OCI-LY1 (cell line): ENCODE measurements around the gene FOS.

Experiments
- H2AFZ ChIP-seq: fragments of 200-600 bp; sonication (generic), shearing (Covaris generic); 2 replicates; pipeline ENCODE4 v1.6.0; 2014; ENCODE audit warnings: antibody characterized with exemption, mild to moderate bottlenecking, low read length
- H3F3A ChIP-seq: fragments of 200-600 bp; sonication (generic), shearing (Covaris generic); 2 replicates; pipeline ENCODE4 v1.6.0; 2014; ENCODE audit warnings: mild to moderate bottlenecking, antibody characterized with exemption, low read length, moderate library complexity; ENCODE audit not compliant: insufficient read depth
- H3K27ac ChIP-seq: fragments of 200-600 bp; sonication (generic); 2 replicates; pipeline ENCODE4 v1.5.1; 2014; ENCODE audit warnings: low read length, mixed run types, mild to moderate bottlenecking, low read depth; ENCODE audit not compliant: poor library complexity, severe bottlenecking
- H3K27me3 ChIP-seq: fragments of 200-600 bp; sonication (generic); 2 replicates; pipeline ENCODE4 v1.6.0; 2014; ENCODE audit warnings: antibody characterized with exemption, mild to moderate bottlenecking, low read length, moderate library complexity; ENCODE audit not compliant: insufficient read depth
- H3K36me3 ChIP-seq: fragments of 200-600 bp; sonication (generic); 2 replicates; pipeline ENCODE4 v1.6.1; 2014; ENCODE audit warnings: mild to moderate bottlenecking, antibody characterized with exemption, low read length, moderate library complexity, mixed read lengths; ENCODE audit not compliant: insufficient read depth
- H3K4me1 ChIP-seq: fragments of 200-600 bp; sonication (generic); 2 replicates; pipeline ENCODE4 v1.5.1; 2014; ENCODE audit warnings: mild to moderate bottlenecking, low read length, moderate library complexity; ENCODE audit not compliant: insufficient read depth, severe bottlenecking
- H3K4me2 ChIP-seq: fragments of 200-600 bp; sonication (generic), shearing (Covaris generic); 2 replicates; pipeline ENCODE4 v1.6.1; 2014; ENCODE audit warnings: low read length
- H3K4me3 ChIP-seq: fragments of 200-600 bp; sonication (generic); 2 replicates; pipeline ENCODE4 v1.5.1; 2014; ENCODE audit warnings: low read length, low read depth, mild to moderate bottlenecking, mixed read lengths; ENCODE audit not compliant: poor library complexity, severe bottlenecking
- H3K79me2 ChIP-seq: fragments of 200-600 bp; shearing (Covaris generic); 2 replicates; pipeline ENCODE4 v1.6.1; 2016; ENCODE audit warnings: mixed run types, low read length, mixed read lengths; ENCODE audit not compliant: insufficient read depth
- H3K9ac ChIP-seq: fragments of 200-600 bp; sonication (generic), shearing (Covaris generic); 2 replicates; pipeline ENCODE4 v1.6.1; 2014; ENCODE audit warnings: mild to moderate bottlenecking, low read length, mixed read lengths
- H3K9me2 ChIP-seq: fragments of 200-600 bp; sonication (generic), shearing (Covaris generic); 2 replicates; pipeline ENCODE4 v1.6.1; 2014; ENCODE audit warnings: low read depth, mild to moderate bottlenecking, low read length, mixed read lengths
- H3K9me3 ChIP-seq: fragments of 200-600 bp; shearing (Covaris generic); 2 replicates; pipeline ENCODE4 v1.6.1; 2014; ENCODE audit warnings: low read length, mixed read lengths
- H4K20me1 ChIP-seq: fragments of 200-600 bp; sonication (generic), shearing (Covaris generic); 2 replicates; pipeline ENCODE4 v1.6.0; 2016; ENCODE audit warnings: mild to moderate bottlenecking, low read length; ENCODE audit not compliant: insufficient read depth
- EZH2 ChIP-seq: fragments of 200-600 bp; sonication (generic), shearing (Covaris generic); IDR thresholded peaks from 2 replicates; pipeline ENCODE4 v1.8.0; 2017; ENCODE audit warnings: borderline replicate concordance, mixed run types, mild to moderate bottlenecking, antibody characterized with exemption, low read length, moderate library complexity, mixed read lengths
- TF ChIP-seq, protein P1 (sequence below): fragments of 200-600 bp; sonication (generic), shearing (Covaris generic); IDR thresholded peaks from 2 replicates; pipeline ENCODE4 v1.5.1; 2017; ENCODE audit warnings: mild to moderate bottlenecking, antibody characterized with exemption, low read length, moderate library complexity, mixed read lengths

The FOS gene

DNA sequence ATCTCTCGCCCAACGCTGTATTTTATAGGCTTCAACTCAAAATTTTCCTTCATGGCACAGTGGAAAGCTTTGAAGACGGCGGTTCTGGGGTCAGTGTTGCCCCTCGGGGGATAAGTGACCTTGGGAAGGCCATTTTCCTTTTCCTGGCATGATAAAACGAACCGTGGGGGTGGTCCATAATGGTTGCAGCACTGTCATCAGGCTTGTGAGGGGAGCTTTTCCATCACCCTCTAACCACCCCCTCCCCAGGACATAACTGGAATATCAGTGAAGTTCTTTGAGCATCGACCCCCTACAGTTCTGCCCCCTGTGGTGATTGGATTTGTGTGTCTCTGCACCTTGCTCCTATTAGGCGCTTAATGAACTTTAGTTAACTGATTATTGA lies 16.0 kb downstream of the FOS start:
- TF ChIP-seq, protein P1, sequence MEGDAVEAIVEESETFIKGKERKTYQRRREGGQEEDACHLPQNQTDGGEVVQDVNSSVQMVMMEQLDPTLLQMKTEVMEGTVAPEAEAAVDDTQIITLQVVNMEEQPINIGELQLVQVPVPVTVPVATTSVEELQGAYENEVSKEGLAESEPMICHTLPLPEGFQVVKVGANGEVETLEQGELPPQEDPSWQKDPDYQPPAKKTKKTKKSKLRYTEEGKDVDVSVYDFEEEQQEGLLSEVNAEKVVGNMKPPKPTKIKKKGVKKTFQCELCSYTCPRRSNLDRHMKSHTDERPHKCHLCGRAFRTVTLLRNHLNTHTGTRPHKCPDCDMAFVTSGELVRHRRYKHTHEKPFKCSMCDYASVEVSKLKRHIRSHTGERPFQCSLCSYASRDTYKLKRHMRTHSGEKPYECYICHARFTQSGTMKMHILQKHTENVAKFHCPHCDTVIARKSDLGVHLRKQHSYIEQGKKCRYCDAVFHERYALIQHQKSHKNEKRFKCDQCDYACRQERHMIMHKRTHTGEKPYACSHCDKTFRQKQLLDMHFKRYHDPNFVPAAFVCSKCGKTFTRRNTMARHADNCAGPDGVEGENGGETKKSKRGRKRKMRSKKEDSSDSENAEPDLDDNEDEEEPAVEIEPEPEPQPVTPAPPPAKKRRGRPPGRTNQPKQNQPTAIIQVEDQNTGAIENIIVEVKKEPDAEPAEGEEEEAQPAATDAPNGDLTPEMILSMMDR: peak; percentile 30; the same call in 1 of the 2 replicates
- TF ChIP-seq EZH2: no peak
- H3F3A ChIP-seq: no peaks in the 10 kb centered on the region
- H3K36me3 ChIP-seq: no peaks in the 10 kb centered on the region
- no peak overlapping the region for H3K27ac ChIP-seq
- H3K79me2 ChIP-seq: no peaks in the 10 kb centered on the region
- no peaks in the 10 kb centered on the region for H3K9me3 ChIP-seq
- no peaks in the 10 kb centered on the region for H3K27me3 ChIP-seq
- H3K4me1 ChIP-seq: peaks cover 18% of the 10 kb centered on the region
- H3K9me2 ChIP-seq: no peaks in the 10 kb centered on the region
- H4K20me1 ChIP-seq: no peaks in the 10 kb centered on the region
- peak overlapping the region; percentile 51 for H3K9ac ChIP-seq
- H2AFZ ChIP-seq: peak overlapping the region; percentile 46; the same call in 1 of the 2 replicates
- peak overlapping the region; percentile 96 for H3K4me2 ChIP-seq
- peak overlapping the region; percentile 73 for H3K4me3 ChIP-seq

DNA sequence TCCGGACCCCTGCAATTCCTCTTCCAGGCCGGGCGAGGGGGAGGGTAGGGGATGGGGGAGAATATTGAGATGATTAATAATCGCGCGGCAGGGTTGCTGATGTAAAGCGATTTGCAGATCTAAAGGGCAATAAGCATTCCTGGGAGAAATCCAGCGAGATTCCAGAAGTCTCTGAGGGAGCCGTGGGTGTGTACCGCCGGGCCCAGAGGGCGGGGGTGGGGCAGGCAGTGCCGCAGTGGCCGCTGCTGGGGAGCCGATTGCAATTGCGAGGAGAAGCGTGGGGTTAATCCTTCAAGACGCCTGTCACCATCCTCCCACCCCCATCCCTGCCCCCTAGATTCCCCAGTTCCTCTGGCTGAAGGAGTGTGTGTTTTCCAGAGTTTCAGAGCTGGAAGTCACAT lies 16.4 kb downstream of the FOS start:
- Histone ChIP-seq H3K4me3 (peak overlapping the region; percentile 73), H3K9me3 (no peaks in the 10 kb centered on the region), H3K4me2 (peak overlapping the region; percentile 96), H4K20me1 (no peaks in the 10 kb centered on the region), H3K79me2 (no peaks in the 10 kb centered on the region), H3F3A (no peaks in the 10 kb centered on the region), H3K9ac (peak overlapping the region; percentile 51; the same call in 1 of the 2 replicates), H3K4me1 (peaks cover 18% of the 10 kb centered on the region), H3K27me3 (no peaks in the 10 kb centered on the region), H2AFZ (no peak overlapping the region), H3K9me2 (no peaks in the 10 kb centered on the region), H3K36me3 (no peaks in the 10 kb centered on the region), H3K27ac (no peak overlapping the region)
- no peak for TF ChIP-seq EZH2
- TF ChIP-seq, protein P1: no peak

DNA sequence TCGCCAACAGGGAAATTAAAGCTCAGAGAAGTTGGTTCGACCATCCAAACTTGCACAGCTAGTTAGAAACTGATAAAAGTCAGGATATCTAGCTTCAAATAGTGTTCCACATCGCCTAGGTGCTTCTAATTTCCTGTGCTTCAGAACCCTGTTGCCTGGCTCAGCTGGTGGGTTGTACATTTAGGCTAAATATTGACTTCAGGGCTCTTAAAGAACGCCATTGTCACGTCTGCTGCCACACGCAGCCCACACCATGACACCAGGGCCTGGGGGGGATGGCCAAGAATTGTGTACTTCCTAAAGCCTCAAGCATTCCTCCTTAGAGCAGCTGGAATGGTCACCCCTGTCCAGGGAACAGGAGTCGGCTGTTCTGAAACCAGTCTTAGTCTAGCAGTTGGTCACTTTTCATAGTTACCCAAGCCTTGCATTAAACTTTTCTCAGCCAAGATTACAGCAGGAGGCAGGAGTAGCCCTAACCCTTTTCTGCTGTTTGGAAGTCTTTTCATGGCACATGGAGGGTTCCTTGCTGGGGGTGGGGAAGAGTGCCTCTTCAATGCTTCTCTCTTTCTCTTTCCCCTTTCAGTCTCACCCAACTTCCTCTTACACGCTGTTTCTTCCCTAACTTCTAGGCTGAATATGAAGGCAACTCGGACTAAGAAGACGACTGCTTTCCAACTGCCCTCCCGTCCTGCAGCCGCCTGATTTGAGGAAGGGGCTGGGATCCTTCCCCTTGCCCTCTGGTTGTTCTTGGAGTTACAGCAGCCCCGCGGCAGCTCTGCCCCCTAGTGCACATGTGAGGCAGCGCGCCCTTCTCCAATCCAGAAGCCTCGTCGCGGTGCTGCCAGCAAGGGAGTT lies 17.1 kb downstream of the FOS start:
- H3K36me3 ChIP-seq: no peaks in the 10 kb centered on the region
- no peaks in the 10 kb centered on the region for H3K9me3 ChIP-seq
- H3K9ac ChIP-seq: no peak overlapping the region; the same call in 1 of the 2 replicates
- peak overlapping the region; percentile 73 for H3K4me3 ChIP-seq
- no peaks in the 10 kb centered on the region for H3F3A ChIP-seq
- TF ChIP-seq EZH2: no peak
- TF ChIP-seq, protein P1: peak; percentile 99
- H2AFZ ChIP-seq: no peak overlapping the region
- H3K4me2 ChIP-seq: peak overlapping the region; percentile 96
- no peak overlapping the region for H3K27ac ChIP-seq
- no peaks in the 10 kb centered on the region for H4K20me1 ChIP-seq
- H3K9me2 ChIP-seq: no peaks in the 10 kb centered on the region
- peaks cover 3% of the 10 kb centered on the region; the same call in 1 of the 2 replicates for H3K27me3 ChIP-seq
- H3K79me2 ChIP-seq: no peaks in the 10 kb centered on the region
- H3K4me1 ChIP-seq: peaks cover 18% of the 10 kb centered on the region
